H7 (cell line): ENCODE data around the gene PDE7B. TPM values are rescaled to one million over a fixed set of nuclear protein-coding genes. Genes with fewer than 3 reads are reported as not detected.
"Not testable (repeated sequence)": the region's sequence is repeated elsewhere in the genome, so short reads cannot be mapped to it uniquely, and the experiment has no call there.

Source experiments
- DNase-seq: peaks from one replicate; pipeline ENCODE4 v3.0.0; 2012
- H3K27me3 ChIP-seq: 2 replicates; pipeline ENCODE4 v1.6.0; 2011; ENCODE audit warnings: mild to moderate bottlenecking, low read length; ENCODE audit not compliant: control insufficient read depth, insufficient read depth
- H3K36me3 ChIP-seq: replicated peaks from 2 replicates; pipeline ENCODE4 v1.5.1; 2011; ENCODE audit warnings: low read length; ENCODE audit not compliant: control insufficient read depth, insufficient read depth
- H3K4me3 ChIP-seq: 2 replicates; pipeline ENCODE4 v1.5.1; 2011; ENCODE audit warnings: low read depth, mild to moderate bottlenecking, control low read depth, low read length, moderate library complexity; ENCODE audit not compliant: insufficient read depth
- total RNA-seq: library from RNA; depleted of rRNA; stranded (reverse); fragments of >200 nt; shearing (Covaris generic); gene quantifications from 2 replicates; pipeline ENCODE4 v1.2.3, GENCODE V29; 2014

Gene PDE7B
- total RNA-seq, 1 experiment from 2014 or later = not detected

- Histone ChIP-seq H3K4me3 (no peak overlapping the region), H3K36me3 (no peaks in the 10 kb centered on the region), H3K27me3 (no peaks in the 10 kb centered on the region)
- no peak for DNase-seq
These were observed 274.1 kb downstream of the PDE7B start for GRCh38 chr6:136125585-136125984.

DNA sequence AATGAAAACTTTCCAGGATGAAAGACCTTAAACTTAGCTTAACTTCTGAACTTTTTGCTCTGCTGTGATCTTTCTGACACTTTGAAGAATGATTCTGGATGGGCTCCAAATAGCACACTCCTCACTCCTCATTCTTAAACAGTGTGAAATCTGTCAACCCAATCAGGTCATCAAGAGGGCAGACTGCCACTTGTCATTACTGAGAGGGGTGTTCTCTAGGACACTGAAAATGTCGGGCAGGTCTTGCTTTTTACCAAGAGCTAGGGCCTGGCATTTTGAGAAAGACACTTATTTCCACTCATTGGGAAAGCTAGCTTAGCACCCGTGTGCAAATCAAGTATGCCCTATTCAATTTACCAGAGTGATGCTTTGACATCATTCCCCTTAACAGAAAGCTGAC is 276.4 kb downstream of the PDE7B start:
- Histone ChIP-seq H3K27me3 (no peaks in the 10 kb centered on the region), H3K4me3 (no peak overlapping the region), H3K36me3 (no peaks in the 10 kb centered on the region)
- no peak for DNase-seq

DNA sequence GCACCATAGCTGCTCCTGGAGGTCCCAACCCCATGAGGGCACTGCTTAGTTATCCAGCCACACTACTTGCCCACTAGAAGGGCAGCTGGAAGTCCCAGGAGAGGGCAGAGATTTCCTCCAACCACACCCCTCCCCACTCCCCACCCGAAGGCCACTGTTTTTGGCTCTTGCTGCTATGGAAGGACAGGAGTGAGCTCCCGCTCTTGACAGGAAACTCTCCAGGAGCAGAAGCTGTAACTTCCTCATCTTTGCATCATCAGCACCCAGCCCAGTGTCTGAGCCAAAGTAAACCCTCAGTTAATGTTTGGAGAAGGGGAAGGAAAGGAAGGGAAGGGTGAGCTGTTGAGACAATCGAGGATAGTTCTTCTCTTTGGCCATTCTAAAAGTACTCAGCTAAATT is 277.9 kb downstream of the PDE7B start:
- Histone ChIP-seq H3K4me3 (no peak overlapping the region), H3K27me3 (no peaks in the 10 kb centered on the region), H3K36me3 (no peaks in the 10 kb centered on the region)
- DNase-seq = no peak

GRCh38 chr6:136134268-136134667 is 282.8 kb downstream of the PDE7B start:
- H3K36me3 ChIP-seq = no peaks in the 10 kb centered on the region
- DNase-seq = no peak
- no peaks in the 10 kb centered on the region for H3K27me3 ChIP-seq
- H3K4me3 ChIP-seq = no peak overlapping the region

DNA sequence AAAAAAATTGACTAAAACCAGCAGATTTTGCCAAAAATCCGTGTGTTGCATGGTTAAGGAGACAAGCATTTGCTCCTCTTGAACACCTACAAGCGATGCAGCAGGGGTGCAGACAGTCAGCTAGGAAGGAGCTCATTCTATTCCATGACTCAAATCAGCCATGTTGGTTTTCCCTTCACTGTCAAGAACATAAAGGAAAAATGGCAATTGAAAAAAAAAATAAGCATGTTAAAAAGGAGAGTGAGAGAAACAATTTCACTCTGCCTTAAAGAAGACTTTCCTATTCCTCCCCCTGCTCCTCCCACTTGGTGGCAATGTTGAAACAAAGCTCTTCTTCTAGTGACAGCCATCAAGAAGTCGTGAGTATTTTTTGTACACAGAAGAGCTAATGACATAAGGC is 283.2 kb downstream of the PDE7B start:
- no peak overlapping the region for H3K4me3 ChIP-seq
- no peak for DNase-seq
- no peaks in the 10 kb centered on the region for H3K27me3 ChIP-seq
- no peaks in the 10 kb centered on the region for H3K36me3 ChIP-seq

DNA sequence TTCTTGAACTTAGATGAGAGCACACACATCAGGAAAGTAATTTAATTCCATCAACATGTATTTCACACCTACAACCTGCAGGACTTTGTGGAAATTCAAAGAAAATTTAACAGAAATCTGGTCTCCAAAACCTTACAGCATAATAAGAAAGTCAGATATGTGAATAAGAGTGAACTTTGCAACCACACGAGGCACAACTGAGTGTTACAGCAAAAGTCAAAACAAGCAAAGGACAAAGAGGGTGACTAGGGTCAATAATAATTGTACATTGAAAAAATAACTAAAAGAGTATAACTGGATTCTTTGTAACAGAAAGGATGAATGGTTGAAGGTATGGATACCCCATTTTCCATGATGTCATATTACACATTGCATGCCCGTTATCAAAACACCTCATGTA is 284.8 kb downstream of the PDE7B start:
- H3K36me3 ChIP-seq = no peaks in the 10 kb centered on the region
- no peak overlapping the region for H3K4me3 ChIP-seq
- H3K27me3 ChIP-seq = no peaks in the 10 kb centered on the region
- no peak for DNase-seq

GRCh38 chr6:136137008-136137692 is 285.6 kb downstream of the PDE7B start:
- H3K4me3 ChIP-seq = no peak overlapping the region
- H3K27me3 ChIP-seq = no peaks in the 10 kb centered on the region
- H3K36me3 ChIP-seq = no peaks in the 10 kb centered on the region
- DNase-seq = no peak

GRCh38 chr6:136137739-136138402 is 286.4 kb downstream of the PDE7B start:
- no peaks in the 10 kb centered on the region for H3K36me3 ChIP-seq
- no peak overlapping the region for H3K4me3 ChIP-seq

DNA sequence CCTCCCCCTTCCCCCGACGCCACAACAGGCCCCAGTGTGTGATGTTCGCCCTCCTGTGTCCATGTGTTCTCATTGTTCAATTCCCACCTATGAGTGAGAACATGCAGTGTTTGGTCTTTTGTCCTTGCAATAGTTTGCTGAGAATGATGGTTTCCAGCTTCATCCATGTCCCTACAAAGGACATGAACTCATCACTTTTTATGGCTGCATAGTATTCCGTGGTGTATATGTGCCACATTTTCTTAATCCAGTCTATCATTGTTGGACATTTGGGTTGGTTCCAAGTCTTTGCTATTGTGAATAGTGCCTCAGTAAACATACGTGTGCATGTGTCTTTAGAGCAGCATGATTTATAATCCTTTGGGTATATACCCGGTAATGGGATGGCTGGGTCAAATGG is 287.6 kb downstream of the PDE7B start:
- DNase-seq, H3K4me3 ChIP-seq, H3K27me3 ChIP-seq, H3K36me3 ChIP-seq: not testable (repeated sequence)

More at GRCh38 chr6:136137739-136138402, 286.4 kb downstream of the PDE7B start:
- no peaks in the 10 kb centered on the region for H3K27me3 ChIP-seq
- no peak for DNase-seq

GRCh38 chr6:136144251-136145023 is 292.9 kb downstream of the PDE7B start:
- DNase-seq = no peak
- no peaks in the 10 kb centered on the region for H3K36me3 ChIP-seq
- H3K4me3 ChIP-seq = no peak overlapping the region
- no peaks in the 10 kb centered on the region for H3K27me3 ChIP-seq

GRCh38 chr6:136146130-136146529 is 294.6 kb downstream of the PDE7B start:
- no peak for DNase-seq

GRCh38 chr6:136147342-136147741 is 295.8 kb downstream of the PDE7B start:
- Histone ChIP-seq H3K27me3 (no peaks in the 10 kb centered on the region), H3K36me3 (no peaks in the 10 kb centered on the region), H3K4me3 (no peak overlapping the region)
- no peak for DNase-seq

More at GRCh38 chr6:136146130-136146529, 294.6 kb downstream of the PDE7B start:
- Histone ChIP-seq H3K36me3 (no peaks in the 10 kb centered on the region), H3K27me3 (no peaks in the 10 kb centered on the region), H3K4me3 (no peak overlapping the region)

DNA sequence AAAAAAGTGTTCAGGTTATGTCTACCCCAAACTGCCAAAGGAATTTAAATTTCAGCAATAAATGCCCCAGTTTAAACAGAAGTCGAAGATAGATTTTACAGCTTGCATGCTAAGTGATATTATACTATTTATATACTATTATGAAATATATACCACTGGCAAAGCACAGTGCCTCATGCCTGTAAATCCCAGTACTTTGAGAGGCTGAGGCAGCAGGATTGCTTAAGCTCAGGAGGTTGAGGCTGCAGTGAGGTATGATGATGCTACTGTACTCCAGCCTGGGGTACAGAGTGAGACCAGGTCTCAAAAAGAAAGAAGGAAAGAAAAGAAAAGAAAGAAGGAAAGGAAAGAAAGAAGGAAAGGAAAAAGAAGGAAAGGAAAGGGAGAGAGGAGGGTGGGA is 296.6 kb downstream of the PDE7B start:
- Histone ChIP-seq H3K4me3 (no peak overlapping the region), H3K27me3 (no peaks in the 10 kb centered on the region), H3K36me3 (no peaks in the 10 kb centered on the region)
- no peak for DNase-seq

- H3K36me3 ChIP-seq = no peaks in the 10 kb centered on the region
- H3K27me3 ChIP-seq = no peaks in the 10 kb centered on the region
- no peak overlapping the region for H3K4me3 ChIP-seq
- no peak for DNase-seq
These were observed 297.0 kb downstream of the PDE7B start for GRCh38 chr6:136148523-136148922.

GRCh38 chr6:136149311-136149710 is 297.8 kb downstream of the PDE7B start:
- no peaks in the 10 kb centered on the region for H3K36me3 ChIP-seq
- no peak overlapping the region for H3K4me3 ChIP-seq
- DNase-seq = no peak
- H3K27me3 ChIP-seq = no peaks in the 10 kb centered on the region
